ENCODE measurements around the gene HIPK4. TPM values are rescaled to one million over a fixed set of nuclear protein-coding genes. Genes with fewer than 3 reads are reported as not detected.

The HIPK4 gene
- total and polyA plus RNA-seq, 3 experiments from 2014 or later, result not detected

- no peak overlapping the region for H3K27ac ChIP-seq (ENCODE audit: low read depth, low read length)
- Mint-ChIP-seq H3K9me3 (no peaks in the 10 kb centered on the region), H3K4me1 (peaks cover 5 to 38% (median 19%) of the 10 kb centered on the region in 3 donors), H3K27ac (peak overlapping the region in 2 of 8 donors; percentile 2 to 3), H3K4me3 (no peak overlapping the region), H3K27me3 (peaks cover 0 to 1% of the 10 kb centered on the region in 2 donors), H3K36me3 (peaks cover 0 to 28% (median 5%) of the 10 kb centered on the region in 3 donors)
- H3K36me3 ChIP-seq (ENCODE audit: insufficient read depth, low read length), result no peaks in the 10 kb centered on the region
- CTCF ChIA-PET, result no interaction called here
- POLR2A ChIA-PET, result no interaction called here
- no peaks in the 10 kb centered on the region for H3K9me3 ChIP-seq (ENCODE audit: low read length)
- H3K4me1 ChIP-seq (ENCODE audit: insufficient read depth, low read length), result no peaks in the 10 kb centered on the region
- no peaks in the 10 kb centered on the region for H3K27me3 ChIP-seq (ENCODE audit: insufficient read depth, low read length, poor library complexity, severe bottlenecking)
- no peak overlapping the region for H3K4me3 ChIP-seq (ENCODE audit: low read length)
- no peak for DNase-seq
Measured at GRCh38 chr19:40357640-40358039, 32.3 kb downstream of the HIPK4 start.

- H3K27ac Mint-ChIP-seq, result peak overlapping the region in 5 of 8 donors; percentile 2 to 63 (median 33)
- Histone ChIP-seq H3K36me3 (ENCODE audit: insufficient read depth, low read length) (no peaks in the 10 kb centered on the region), H3K4me3 (ENCODE audit: low read length) (no peak overlapping the region), H3K27me3 (ENCODE audit: insufficient read depth, low read length, poor library complexity, severe bottlenecking) (no peaks in the 10 kb centered on the region), H3K27ac (ENCODE audit: low read depth, low read length) (no peak overlapping the region), H3K9me3 (ENCODE audit: low read length) (no peaks in the 10 kb centered on the region), H3K4me1 (ENCODE audit: insufficient read depth, low read length) (no peaks in the 10 kb centered on the region)
- no peaks in the 10 kb centered on the region for H3K9me3 Mint-ChIP-seq
- peak overlapping the region in 1 of 7 donors; percentile 19 for H3K4me3 Mint-ChIP-seq
- ChIA-PET CTCF (no interaction called here), POLR2A (no interaction called here)
- H3K27me3 Mint-ChIP-seq, result peaks cover 0 to 1% of the 10 kb centered on the region in 2 donors
- peaks cover 0 to 24% (median 5%) of the 10 kb centered on the region in 3 donors for H3K36me3 Mint-ChIP-seq
- peaks cover 5 to 33% (median 14%) of the 10 kb centered on the region in 3 donors for H3K4me1 Mint-ChIP-seq
- DNase-seq, result no peak
Measured at GRCh38 chr19:40356681-40357595, 33.0 kb downstream of the HIPK4 start.

- Histone ChIP-seq H3K27ac (ENCODE audit: low read depth, low read length) (no peak overlapping the region), H3K9me3 (ENCODE audit: low read length) (no peaks in the 10 kb centered on the region), H3K4me1 (ENCODE audit: insufficient read depth, low read length) (no peaks in the 10 kb centered on the region), H3K36me3 (ENCODE audit: insufficient read depth, low read length) (no peaks in the 10 kb centered on the region), H3K4me3 (ENCODE audit: low read length) (no peak overlapping the region), H3K27me3 (ENCODE audit: insufficient read depth, low read length, poor library complexity, severe bottlenecking) (no peaks in the 10 kb centered on the region)
- Mint-ChIP-seq H3K36me3 (peaks cover 0 to 20% (median 5%) of the 10 kb centered on the region in 3 donors), H3K9me3 (no peaks in the 10 kb centered on the region), H3K27ac (peak overlapping the region in 4 of 8 donors; percentile 2 to 63 (median 23)), H3K4me3 (peak overlapping the region in 1 of 7 donors; percentile 19), H3K4me1 (peaks cover 10 to 37% (median 13%) of the 10 kb centered on the region in 3 donors), H3K27me3 (peaks cover 0 to 1% of the 10 kb centered on the region in 2 donors)
- ChIA-PET POLR2A (no interaction called here), CTCF (no interaction called here)
- no peak for DNase-seq
Measured at GRCh38 chr19:40355975-40356680, 33.9 kb downstream of the HIPK4 start.

GRCh38 chr19:40348961-40349507 is 40.9 kb downstream of the HIPK4 start:
- CTCF ChIA-PET, result interaction anchor here (1.5 kb wide), 1 partner anchor 72 kb away, joined by 6 read pairs; no protein-coding TSS in a partner anchor

GRCh38 chr19:40348125-40348913 is 41.7 kb downstream of the HIPK4 start, which contains the start of the genes C19orf47 and PLD3:
Gene C19orf47 (minus strand): TSS chr19:40348397. CDS start chr19:40341857, 6,540 bp downstream.
Gene PLD3 (plus strand): TSS chr19:40348695. CDS start chr19:40366484, 17,789 bp downstream.
- no peaks in the 10 kb centered on the region for H3K9me3 ChIP-seq (ENCODE audit: low read length)
- peak within 1 kb of the TSS; percentile 82 for H3K4me3 ChIP-seq (ENCODE audit: low read length)
- Mint-ChIP-seq H3K27ac (peak within 1 kb of the TSS; percentile 89 to 97 (median 94)), H3K9me3 (no peaks in the 10 kb centered on the region), H3K27me3 (peaks cover 0 to 3% of the 10 kb centered on the region in 2 donors), H3K4me1 (peaks cover 28 to 52% (median 37%) of the 10 kb centered on the region in 3 donors), H3K4me3 (peak within 1 kb of the TSS; percentile 86 to 94 (median 90)), H3K36me3 (peaks cover 0 to 9% (median 0%) of the 10 kb centered on the region in 3 donors)
- peak; percentile 98 to 99 (median 99) for DNase-seq
- H3K4me1 ChIP-seq (ENCODE audit: insufficient read depth, low read length), result peaks cover 18% of the 10 kb centered on the region
- no peaks in the 10 kb centered on the region for H3K27me3 ChIP-seq (ENCODE audit: insufficient read depth, low read length, poor library complexity, severe bottlenecking)
- ChIA-PET CTCF (interaction anchor here (0.8 to 2.0 kb wide), 4 partner anchors 13 to 73 kb away, joined by 3 to 7 read pairs (median 5); no protein-coding TSS in a partner anchor), POLR2A (interaction anchor here (0.6 to 1.5 kb wide), 9 partner anchors 62 to 915 kb away, joined by 3 to 10 read pairs (median 4); partner anchors contain the start of genes AKT2, BLVRB, HNRNPUL1 and RAB4B)
- peak within 1 kb of the TSS; percentile 79 for H3K27ac ChIP-seq (ENCODE audit: low read depth, low read length)
- H3K36me3 ChIP-seq (ENCODE audit: insufficient read depth, low read length), result no peaks in the 10 kb centered on the region

More at GRCh38 chr19:40348961-40349507, 40.9 kb downstream of the HIPK4 start:
- Mint-ChIP-seq H3K27ac (peak overlapping the region; percentile 89 to 97 (median 94)), H3K27me3 (peaks cover 0 to 3% of the 10 kb centered on the region in 2 donors), H3K9me3 (no peaks in the 10 kb centered on the region), H3K36me3 (peaks cover 0 to 9% (median 0%) of the 10 kb centered on the region in 3 donors), H3K4me1 (peaks cover 28 to 50% (median 37%) of the 10 kb centered on the region in 3 donors), H3K4me3 (peak overlapping the region; percentile 86 to 94 (median 90))
- POLR2A ChIA-PET, result interaction anchor here (0.6 to 1.5 kb wide), 7 partner anchors 78 to 914 kb away, joined by 3 to 6 read pairs (median 3); partner anchors contain the start of genes BLVRB and HNRNPUL1
- peaks cover 18% of the 10 kb centered on the region for H3K4me1 ChIP-seq (ENCODE audit: insufficient read depth, low read length)
- H3K9me3 ChIP-seq (ENCODE audit: low read length), result no peaks in the 10 kb centered on the region
- no peaks in the 10 kb centered on the region for H3K27me3 ChIP-seq (ENCODE audit: insufficient read depth, low read length, poor library complexity, severe bottlenecking)
- no peaks in the 10 kb centered on the region for H3K36me3 ChIP-seq (ENCODE audit: insufficient read depth, low read length)
- DNase-seq, result peak in 1 of 5 donors; percentile 1
- H3K4me3 ChIP-seq (ENCODE audit: low read length), result peak overlapping the region; percentile 82
- peak overlapping the region; percentile 79 for H3K27ac ChIP-seq (ENCODE audit: low read depth, low read length)

GRCh38 chr19:40344422-40344821 is 45.6 kb downstream of the HIPK4 start:
- Histone ChIP-seq H3K27me3 (ENCODE audit: insufficient read depth, low read length, poor library complexity, severe bottlenecking) (no peaks in the 10 kb centered on the region), H3K4me3 (ENCODE audit: low read length) (no peak overlapping the region), H3K4me1 (ENCODE audit: insufficient read depth, low read length) (peaks cover 17% of the 10 kb centered on the region), H3K36me3 (ENCODE audit: insufficient read depth, low read length) (no peaks in the 10 kb centered on the region), H3K9me3 (ENCODE audit: low read length) (no peaks in the 10 kb centered on the region), H3K27ac (ENCODE audit: low read depth, low read length) (no peak overlapping the region)
- ChIA-PET POLR2A (no interaction called here), CTCF (no interaction called here)
- DNase-seq, result no peak
- H3K4me1 Mint-ChIP-seq, result peaks cover 27 to 51% (median 39%) of the 10 kb centered on the region in 3 donors
- H3K9me3 Mint-ChIP-seq, result no peaks in the 10 kb centered on the region
- no peak overlapping the region for H3K27ac Mint-ChIP-seq
- H3K27me3 Mint-ChIP-seq, result peaks cover 0 to 3% of the 10 kb centered on the region in 2 donors
- H3K4me3 Mint-ChIP-seq, result peak overlapping the region in 1 of 7 donors; percentile 44
- peaks cover 0 to 31% (median 5%) of the 10 kb centered on the region in 3 donors for H3K36me3 Mint-ChIP-seq
